ENCODE data around the gene JPT1.
"Not testable (repeated sequence)": the region's sequence is repeated elsewhere in the genome, so short reads cannot be mapped to it uniquely, and the experiment has no call there.

The JPT1 gene

DNA sequence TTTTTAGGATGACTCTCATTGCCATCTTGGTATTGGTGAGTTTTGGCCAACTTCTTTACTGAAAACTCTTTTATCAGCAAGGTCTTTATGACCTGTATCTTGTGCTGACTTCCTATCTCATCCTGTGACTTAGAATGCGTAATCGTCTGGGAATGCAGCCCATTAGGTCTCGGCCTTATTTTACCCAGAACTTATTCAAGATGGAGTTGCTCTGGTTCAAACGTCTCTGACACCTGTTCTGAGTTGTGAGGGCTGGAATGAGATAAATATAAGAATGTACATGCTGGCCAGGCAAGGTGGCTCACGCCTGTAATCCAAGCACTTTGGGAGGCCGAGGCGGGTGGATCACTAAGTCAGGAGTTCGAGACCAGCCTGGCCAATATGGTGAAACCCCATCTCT lies 4.2 kb upstream of the JPT1 start:
- not testable (repeated sequence) for DNase-seq (ENCODE audit: low read depth in 2 of 2)

DNA sequence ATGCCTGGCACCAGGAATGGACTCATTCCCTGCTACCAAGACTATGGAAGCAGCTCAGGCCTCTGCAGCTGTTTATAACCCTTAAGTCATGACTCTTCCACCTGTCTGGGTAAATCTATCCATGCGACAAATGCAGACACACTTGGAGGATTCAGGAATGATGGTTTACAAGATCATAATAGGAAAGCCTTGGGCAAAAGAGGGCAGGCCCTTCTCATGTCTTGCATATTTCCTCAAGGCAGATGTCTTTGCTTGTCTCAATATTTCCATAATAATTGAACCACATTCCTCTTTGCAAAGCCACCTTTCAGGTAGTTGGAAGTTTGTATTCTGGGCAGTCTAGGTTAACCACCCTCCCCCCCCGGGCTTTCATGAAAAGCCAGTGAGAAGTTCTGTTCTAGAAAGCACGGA lies 884 bp upstream of the JPT1 start:
- no peak for DNase-seq (ENCODE audit: low read depth in 2 of 2)

DNA sequence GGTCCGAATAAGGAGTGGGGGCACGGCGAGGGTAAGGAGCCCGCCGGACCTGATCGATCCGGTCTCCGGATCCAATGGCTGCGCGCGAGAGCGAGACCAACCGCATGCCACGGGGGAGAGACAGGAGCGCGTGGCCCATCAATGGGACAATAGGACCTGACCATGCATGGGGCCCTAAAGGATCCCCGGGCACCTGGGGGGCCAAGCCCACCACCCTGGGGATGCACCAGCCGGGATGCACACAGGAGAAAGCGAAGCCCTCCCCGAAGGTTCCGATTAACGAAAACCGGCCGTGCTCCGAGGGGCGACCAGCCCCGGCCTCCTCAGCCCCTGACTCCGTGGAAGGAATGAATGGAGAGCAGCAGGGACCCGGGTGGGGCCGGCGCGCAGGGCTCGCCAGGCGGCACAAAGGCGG lies 525 bp downstream of the JPT1 start:
- DNase-seq (ENCODE audit: low read depth in 2 of 2), result no peak

DNA sequence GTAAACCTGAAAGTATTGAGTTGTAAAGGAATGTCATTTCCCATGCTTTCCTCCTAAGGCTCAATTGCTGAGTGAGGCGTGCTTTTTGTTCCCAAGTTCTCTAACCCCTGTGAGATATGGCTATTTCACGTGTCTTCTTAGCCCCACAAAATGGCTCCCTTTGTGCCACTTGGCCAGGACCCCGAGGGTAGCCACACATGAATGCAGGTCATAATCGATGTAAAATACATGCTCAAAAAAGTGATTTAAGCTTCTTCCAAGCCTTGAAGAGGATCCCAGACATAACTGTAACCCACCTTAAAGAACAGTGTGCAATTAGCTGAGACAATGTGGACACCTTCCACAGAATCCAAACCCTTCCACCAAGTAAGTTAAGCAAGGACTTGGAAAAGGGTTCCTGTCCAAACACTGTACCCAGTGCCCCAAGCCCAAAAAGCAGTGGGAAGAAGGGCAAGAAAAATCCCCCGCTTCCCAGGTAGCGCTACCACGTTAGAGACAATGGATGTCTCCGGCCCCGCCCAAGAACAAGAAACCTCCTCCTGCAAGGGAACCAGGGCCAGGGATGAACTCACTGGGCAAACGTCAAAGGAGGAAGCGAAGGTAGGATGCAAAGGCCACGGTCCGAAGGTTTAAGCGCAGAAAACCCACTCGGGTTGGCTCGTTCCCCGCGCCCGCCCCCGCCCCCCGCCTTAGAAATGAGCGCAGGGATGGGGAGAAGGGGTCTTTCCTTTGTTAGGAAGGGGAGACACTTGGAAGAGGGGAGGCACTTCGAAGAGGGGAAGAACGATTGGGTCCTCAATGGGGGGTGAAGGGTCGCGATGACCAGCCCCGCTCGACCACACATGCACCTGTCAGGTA lies 1.2 kb downstream of the JPT1 start:
- DNase-seq (ENCODE audit: low read depth in 2 of 2), result no peak

DNA sequence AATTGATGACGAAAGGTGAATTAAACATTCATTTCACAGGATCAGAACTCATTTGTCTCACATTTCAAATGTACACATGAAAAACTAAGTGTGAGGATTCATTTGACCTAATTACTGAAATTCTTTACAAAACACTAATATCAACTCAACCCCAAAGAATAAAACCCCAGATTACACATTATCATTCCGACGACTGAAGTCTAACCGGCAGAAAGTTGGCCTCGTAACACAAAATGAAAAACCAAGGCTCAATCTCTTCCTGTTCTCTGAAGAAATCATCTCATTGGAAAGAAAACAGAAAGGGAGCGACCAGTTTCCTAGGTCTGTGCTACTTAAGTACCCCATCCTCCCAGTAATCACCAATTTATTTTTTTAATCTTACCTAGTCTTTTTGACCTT lies 1.8 kb downstream of the JPT1 start:
- no peak for DNase-seq (ENCODE audit: low read depth in 2 of 2)

DNA sequence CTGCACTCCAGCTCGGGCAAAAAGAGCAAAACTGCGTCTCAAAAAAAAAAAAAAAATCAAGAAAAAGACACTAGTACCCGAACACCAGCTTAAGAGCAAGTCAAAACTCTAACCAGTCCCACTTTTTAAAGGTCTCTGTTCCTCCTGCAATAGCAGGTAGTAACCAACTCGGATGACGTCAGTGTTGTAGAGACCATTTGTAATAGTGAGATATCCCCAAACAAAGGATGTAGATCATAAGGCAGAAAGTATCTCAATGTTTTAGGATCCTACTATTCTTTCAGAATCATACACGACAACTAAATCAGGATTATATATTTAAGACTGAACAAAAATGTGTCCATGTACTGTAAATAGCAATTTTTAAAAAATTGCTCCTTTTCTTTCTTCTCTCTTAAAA lies 2.4 kb downstream of the JPT1 start:
- DNase-seq (ENCODE audit: low read depth in 2 of 2), result no peak

DNA sequence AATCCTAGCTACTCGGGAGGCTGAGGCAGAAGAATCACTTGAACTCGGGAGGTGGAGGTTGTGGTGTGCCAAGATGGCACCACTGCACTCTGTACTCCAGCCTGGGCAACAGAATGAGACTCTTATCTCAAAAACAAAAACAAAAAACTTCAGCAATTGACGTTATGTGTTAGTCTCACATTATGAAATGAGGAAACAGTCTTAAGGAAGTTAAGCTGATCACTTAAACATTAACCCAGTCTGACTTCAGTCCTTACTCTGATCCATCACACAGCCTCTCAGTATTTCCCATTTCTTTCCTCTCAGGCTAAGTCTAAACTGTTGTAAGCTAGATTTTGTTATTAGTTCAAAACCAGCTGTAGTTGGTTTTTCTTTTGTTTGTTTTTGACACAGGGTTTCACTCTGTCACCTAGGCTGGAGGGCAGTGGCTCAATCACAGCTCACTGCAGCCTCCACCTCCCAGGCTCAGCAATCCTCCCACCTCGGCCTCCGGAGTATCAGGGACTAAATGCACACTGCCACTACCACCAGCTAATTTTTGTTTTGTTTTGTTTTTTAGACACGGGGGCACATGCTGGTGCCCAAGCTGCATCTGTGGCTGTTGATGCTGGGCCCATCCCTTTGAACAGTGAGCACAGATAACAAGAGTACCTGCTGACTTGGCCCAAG lies 6.3 kb downstream of the JPT1 start:
- DNase-seq (ENCODE audit: low read depth in 2 of 2), result no peak

DNA sequence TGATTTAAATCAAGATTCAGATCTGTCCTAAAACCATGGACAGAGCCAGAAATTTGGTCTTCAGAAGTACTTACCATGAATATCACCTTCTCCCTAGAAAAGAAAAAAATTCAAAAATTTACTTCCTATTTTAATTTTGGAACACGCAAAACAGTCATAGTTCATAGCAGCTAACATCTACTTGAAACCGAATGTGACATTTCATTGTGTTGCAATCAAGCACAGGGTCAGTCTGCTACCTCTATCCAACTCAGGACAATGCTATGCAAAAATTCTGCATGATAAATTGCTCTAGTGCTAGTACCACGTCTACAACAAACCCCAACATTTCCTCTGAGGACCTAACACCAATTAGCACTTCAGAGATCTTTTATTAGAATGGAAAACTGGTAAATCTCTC lies 7.7 kb downstream of the JPT1 start:
- DNase-seq (ENCODE audit: low read depth in 2 of 2), result no peak

DNA sequence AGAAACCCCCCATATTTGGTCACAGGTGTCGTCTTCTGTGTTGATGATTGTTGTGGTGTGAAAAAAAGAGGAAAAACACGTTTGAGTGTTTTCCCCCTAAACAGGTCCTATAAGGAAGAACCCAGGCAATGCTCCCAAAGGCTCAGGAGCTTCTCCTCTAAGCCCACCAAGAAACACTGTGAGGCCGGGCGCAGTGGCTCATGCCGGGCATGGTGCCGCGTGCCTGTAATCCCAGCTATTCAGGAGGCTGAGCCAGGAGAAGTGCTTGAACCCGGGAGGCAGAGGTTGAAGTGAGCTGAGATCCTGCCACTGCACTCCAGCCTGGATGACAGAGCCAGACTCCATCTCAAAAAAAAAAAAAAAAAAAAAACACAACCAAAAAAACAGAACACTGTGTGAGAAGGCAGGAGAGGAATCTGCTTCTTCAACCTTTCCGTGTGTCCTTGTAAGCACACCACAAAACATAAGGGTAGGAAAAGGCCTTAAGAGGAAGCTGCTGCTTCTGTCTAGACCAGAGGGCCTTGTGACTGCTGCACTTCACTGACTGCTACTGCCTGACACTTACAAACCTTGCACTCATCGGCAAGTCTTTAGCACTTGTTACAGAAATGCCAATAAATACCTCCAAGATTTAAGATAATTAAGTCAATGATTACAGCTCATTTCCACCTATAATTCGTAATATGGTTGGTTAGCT lies 9.3 kb downstream of the JPT1 start:
- no peak for DNase-seq (ENCODE audit: low read depth in 2 of 2)

DNA sequence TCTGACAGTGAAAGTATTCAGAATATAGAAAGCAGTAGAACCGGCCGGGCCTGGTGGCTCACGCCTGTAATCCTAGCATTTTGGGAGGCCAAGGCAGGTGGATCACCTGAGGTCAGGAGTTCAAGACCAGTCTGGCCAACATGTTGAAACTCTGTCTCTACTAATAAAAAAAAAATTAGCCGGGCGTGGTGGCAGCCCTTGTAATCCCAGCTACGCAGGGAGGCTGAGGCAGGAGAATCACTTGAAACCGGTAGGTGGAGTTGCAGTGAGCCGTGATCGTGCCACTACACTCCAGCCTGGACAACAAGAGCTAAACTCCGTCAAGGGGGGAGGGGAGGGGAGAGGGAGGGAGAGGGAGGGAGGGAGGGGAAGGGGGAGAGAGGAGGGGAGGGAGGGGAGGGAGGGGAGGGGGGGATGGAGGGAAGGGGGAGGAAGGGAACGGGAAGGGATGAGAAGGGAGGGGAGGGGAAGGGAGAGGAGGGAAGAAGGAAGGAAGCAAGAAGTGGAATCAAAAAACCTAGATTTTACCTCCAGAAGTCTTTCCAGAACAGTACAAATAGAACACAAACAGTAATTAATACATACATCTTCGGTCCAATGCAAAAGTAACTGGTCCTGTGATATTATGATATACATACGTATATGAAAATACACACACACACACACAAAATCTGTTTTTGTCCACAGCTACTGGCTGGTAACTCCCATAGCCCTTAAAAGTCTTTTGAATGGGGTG lies 11.9 kb downstream of the JPT1 start:
- no peak for DNase-seq (ENCODE audit: low read depth in 2 of 2)

DNA sequence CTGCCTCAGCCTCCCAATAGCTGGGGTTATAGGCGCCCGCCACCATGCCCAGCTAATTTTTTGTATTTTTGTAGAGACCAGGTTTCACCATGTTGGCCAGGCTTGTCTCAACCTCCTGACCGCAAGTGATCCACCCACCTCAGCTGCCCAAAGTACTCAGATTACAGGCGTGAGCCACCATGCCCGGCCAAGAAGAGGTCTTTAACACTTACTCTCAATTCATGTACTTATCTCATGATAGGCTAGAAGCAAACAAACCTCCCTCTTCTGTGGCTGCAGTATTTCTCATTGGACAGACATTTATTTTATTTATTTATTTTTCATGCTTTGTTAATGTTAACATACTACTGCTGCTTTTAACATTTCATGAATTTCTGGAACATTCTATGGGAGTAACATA lies 15.8 kb downstream of the JPT1 start:
- no peak for DNase-seq (ENCODE audit: low read depth in 2 of 2)

DNA sequence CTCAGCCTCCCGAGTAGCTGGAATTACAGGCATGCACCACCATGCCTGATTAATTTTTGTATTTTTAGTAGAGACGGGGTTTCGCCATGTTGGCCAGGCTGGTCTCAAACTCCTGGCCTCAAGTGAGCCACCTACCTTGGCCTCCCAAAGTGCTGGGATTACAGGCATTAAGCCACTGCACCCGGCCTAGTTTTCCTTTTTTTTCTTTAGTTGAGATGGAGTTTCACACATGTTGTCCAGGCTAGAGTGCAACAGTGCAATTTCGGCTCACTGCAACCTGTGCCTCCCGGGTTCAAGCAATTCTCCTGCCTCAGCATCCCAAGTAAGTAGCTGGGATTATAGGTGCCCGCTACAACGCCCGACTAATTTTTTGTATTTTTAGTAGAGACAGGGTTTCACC lies 16.6 kb downstream of the JPT1 start:
- not testable (repeated sequence) for DNase-seq (ENCODE audit: low read depth in 2 of 2)

DNA sequence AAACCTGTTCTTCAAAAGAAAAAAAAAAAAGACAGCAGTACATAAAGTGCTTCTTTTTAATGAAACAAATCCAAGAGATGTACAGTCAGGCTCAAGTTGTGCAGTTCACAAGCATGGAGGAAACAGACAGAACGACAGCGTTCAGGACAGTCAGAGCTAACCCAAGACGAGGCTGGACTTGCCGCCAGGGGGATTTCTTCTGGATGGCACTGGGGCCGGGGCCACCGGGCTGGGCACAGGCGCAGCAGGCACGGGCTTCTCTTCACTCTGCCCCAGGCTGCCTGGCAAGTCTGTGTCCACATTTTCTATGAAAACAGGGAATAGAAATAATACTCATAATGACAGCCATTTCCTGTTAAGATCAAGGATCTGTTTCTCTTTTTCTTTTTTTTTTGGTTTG lies 18.4 kb downstream of the JPT1 start:
- DNase-seq (ENCODE audit: low read depth in 2 of 2), result no peak

DNA sequence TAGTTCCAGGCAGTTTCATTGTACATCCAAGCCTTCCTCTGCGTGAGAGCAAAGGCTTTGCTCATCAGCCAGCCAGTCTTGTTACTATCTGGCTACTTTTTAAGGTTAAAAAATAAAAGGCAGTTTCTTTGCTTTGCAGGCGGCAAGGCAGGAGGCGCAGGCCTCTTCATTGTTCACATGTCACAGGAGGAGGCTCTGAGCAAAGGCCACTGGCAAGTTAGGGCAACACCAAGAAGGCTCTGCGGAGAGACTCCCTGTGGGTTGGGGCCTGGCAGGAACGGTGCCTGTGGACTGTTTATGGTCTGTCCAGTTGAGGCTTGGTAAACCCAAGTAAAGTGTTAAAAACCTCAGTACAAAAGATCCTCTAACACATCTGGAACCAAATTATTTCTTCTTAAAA lies 18.9 kb downstream of the JPT1 start:
- DNase-seq (ENCODE audit: low read depth in 2 of 2), result no peak

DNA sequence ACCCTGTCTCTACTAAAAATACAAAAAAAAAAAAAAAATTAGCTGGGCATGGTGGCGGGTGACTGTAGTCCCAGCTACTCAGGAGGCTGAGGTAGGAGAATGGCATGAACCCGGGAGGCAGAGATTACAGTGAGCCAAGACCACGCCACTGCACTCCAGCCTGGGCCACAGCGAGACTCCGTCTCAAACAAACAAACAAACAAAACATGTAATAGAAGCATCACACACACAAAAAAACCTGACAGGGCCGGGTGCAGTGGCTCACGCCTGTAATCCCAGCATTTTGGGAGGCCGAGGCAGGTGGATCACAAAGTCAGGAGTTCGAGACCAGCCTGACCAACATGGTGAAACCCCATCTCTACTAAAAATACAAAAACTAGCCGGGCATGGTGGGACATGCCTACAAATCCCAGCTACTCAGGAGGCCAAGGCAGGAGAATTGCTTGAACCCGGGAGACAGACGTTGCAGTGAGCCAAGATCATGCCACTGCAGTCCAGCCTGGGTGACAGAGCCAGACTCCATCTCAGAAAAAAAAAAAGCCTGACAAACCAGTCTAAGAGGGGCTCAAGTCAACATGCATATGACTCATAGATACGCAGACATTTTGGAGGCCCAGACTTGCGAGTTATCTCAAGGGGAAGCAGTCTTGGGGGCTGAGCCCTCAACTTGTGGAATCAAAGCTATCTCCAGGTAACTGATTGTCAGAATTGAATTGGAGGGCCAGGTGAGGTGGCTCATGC lies 20.5 kb downstream of the JPT1 start:
- not testable (repeated sequence) for DNase-seq (ENCODE audit: low read depth in 2 of 2)

DNA sequence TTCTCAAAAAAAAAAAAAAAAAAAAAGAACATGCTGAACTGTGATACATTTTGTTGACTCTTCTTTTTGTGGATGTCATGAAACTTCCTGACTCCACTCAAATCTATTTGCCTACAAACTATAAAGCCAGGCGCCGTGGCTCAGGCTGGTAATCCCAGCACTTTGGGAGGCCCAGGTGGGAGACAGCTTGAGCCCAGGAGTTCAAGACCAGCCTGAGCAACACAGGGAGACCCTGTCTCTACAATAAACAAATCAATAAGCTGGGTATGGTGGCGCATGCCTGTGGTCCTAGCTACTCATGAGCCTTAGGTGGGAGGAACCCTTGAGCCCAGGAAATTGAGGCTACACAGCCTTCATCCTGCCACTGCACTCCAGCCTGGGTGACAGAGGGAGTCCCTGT lies 21.3 kb downstream of the JPT1 start:
- no peak for DNase-seq (ENCODE audit: low read depth in 2 of 2)

DNA sequence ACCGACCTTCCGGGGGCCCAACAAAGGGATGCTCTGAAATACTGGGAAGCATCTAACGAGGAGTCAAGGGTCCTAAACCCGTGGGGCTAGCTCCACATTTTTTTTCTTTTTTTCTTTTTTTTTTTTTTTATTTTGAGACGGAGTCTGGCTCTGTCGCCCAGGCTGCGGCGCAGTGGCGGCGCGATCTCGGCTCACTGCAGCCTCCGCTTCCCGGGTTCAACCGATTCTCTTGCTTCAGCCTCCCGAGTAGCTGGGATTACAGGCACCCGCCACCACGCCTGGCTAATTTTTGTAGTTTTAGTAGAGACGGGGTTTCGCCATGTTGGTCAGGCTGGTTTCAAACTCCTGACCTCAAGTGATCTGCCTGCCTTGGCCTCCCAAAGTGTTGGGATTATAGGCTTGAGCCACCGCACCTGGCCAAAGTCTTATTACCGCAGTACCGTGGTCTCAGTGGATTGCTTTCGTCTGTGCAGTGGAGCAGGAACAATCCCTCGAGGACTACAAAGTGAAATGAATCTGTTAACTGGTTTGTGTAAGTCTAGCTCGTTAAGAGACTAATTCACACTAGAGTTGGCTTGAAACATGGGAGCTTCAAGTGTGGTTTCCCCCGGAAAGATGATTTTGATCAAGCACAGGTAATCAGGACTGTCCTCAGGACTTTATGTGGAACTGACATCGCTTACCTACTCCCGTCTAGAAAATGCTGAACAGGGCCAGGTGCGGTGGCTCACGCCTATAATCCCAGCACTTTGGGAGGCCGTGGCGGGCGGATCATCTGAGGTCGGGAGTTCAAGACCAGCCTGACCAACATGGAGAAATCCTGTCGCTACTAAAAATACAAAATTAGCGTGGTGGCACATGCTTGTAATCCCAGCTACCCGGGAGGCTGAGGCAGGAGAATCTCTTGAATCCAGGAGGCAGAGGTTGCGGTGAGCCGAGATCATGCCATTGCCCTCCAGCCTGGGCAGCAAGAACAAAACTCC lies 22.0 kb downstream of the JPT1 start:
- DNase-seq (ENCODE audit: low read depth in 2 of 2), result not testable (repeated sequence)

DNA sequence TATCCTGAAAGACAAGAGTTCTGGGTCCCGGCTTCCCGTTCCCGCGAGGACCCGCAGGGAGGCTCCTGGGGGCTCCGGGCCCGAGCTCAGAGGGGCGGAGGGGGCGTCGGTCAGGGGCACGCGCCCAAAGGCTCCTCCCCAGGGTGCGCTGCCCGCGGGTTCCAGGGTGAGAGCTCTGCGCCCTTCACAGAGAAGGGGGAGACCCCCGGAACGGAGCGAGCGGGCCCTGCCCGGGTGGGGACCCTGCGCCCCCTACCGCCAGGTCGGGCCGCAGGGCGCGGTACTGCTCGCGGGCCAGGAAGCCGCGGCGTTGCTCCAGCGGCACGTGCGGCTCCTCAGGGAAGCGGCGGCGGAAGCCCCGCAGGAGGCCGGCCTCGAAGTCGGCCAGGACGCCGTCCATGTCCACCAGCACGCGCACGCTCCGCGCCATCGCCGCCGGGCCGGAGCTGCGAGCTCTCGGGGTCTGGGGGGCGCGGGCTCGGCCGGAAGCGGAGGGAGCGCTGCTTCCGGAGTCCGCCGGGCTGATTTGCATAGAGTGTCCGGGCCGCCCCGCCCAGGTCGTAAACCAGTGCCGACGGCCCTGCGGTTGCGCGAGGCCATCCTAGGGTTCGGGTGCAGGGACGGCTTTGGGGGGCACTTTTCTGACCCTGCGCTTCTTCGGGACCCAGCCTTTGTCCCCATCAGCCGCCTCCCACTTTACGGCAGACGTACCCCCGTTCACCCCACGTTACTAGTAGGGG lies 22.9 kb downstream of the JPT1 start, which contains the start of gene NT5C:
Gene NT5C, minus strand, starts transcription at position 465 of the 740 bp plus-strand sequence. Its CDS starts 35 bp downstream, at position 430.
- peak; percentile 41 to 67 for DNase-seq (ENCODE audit: low read depth in 2 of 2)

DNA sequence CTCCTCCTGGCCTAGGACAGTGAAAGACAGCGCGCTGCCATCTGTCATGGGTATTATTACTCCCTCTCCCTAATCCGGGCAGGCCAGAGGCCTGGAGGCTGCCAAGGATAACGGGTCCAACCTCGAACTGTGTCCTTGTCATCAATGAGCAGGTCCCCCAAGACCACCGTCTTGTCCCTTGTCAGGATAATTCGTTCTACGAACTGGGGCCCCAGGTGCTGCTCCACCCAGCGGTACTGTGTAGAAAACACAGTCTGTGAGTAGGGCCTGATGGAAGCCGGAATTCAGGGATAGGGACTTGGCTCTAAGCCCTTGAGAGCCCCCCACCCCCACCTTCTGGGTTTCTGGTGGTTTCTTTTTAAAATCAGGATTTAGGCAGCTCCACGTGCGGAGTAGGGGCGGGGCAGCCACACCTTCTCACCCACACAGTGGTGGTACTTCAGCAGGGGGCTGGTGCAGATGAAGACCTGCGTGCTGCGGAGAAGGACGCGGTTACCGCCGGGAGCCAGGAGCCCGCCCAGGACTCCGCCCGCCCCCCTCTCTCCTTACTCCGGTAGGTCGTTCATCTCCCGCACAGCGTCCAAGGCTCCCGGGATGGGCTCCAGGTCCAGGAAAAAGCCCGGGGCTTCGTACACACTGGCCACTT lies 23.6 kb downstream of the JPT1 start:
- DNase-seq (ENCODE audit: low read depth in 2 of 2), result peak; percentile 37 to 48
